HL-60 (cell line): ENCODE data around the gene ZNF716.

ENCODE experiments used
- POLR2AphosphoS5 ChIP-seq: IDR thresholded peaks from 2 replicates; pipeline ENCODE4 v1.6.1; 2012; ENCODE audit warnings: low read depth
- TF ChIP-seq, protein P1 (sequence below): IDR thresholded peaks from one replicate; pipeline ENCODE4 v1.5.1; 2011; ENCODE audit warnings: low read length, control low read depth, inconsistent platforms; ENCODE audit not compliant: insufficient read depth

DNA sequence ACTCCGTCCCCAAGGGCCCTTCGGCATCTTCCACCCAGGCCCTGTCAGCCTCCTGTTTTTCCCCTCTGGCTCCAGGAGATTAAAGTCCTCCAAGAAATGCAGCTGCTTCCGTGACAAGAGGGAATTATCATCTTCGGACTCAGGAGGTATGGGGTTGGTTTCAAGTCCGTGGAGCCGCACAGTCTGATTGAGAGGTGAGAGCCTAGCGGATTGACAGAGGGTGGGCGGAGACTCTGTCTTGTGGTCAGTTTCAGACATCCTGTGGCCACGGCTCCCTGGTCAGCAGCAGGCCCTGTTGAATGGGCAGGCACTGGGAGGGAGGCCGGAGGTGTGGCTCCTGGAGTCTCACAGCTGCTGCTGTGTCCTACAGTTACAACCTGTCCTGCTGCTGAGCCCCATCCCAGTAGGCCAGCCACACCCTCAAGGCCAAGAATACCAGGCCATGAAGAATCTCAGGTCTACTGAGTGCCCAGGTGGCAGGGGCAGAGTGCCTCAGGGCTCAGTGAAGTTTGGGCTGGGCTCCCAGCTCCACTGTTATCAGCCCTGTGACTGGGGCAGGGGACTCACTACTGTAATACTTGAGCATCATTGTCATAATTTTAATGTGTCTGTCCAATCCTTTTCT, 49.3 kb upstream of the ZNF716 start:
- TF ChIP-seq, protein P1, sequence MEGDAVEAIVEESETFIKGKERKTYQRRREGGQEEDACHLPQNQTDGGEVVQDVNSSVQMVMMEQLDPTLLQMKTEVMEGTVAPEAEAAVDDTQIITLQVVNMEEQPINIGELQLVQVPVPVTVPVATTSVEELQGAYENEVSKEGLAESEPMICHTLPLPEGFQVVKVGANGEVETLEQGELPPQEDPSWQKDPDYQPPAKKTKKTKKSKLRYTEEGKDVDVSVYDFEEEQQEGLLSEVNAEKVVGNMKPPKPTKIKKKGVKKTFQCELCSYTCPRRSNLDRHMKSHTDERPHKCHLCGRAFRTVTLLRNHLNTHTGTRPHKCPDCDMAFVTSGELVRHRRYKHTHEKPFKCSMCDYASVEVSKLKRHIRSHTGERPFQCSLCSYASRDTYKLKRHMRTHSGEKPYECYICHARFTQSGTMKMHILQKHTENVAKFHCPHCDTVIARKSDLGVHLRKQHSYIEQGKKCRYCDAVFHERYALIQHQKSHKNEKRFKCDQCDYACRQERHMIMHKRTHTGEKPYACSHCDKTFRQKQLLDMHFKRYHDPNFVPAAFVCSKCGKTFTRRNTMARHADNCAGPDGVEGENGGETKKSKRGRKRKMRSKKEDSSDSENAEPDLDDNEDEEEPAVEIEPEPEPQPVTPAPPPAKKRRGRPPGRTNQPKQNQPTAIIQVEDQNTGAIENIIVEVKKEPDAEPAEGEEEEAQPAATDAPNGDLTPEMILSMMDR: no peak
- TF ChIP-seq POLR2AphosphoS5: no peak
